Fibroblast of the aortic adventitia (primary cell): ENCODE results near the gene SYNJ2. TPM values are rescaled to one million over a fixed set of nuclear protein-coding genes. Genes with fewer than 3 reads are reported as not detected.

Experiments used
- DNase-seq: peaks from one replicate; pipeline ENCODE4 v3.0.0-alpha.2; 2010; ENCODE audit warnings: low read depth
- H3K4me3 ChIP-seq: 2 replicates; pipeline ENCODE4 v1.5.1; 2011; ENCODE audit warnings: low read depth, mild to moderate bottlenecking, control low read depth, low read length, moderate library complexity
- total RNA-seq: library from RNA; depleted of rRNA; stranded (reverse); fragments of >200 nt; gene quantifications from 2 replicates; pipeline ENCODE4 v1.2.3, GENCODE V29; 2012; ENCODE audit warnings: low replicate concordance
- TF ChIP-seq, protein P1 (sequence below): IDR thresholded peaks from 2 replicates; pipeline ENCODE4 v1.5.1; 2011; ENCODE audit warnings: mild to moderate bottlenecking, low read length, control low read depth, inconsistent platforms; ENCODE audit not compliant: insufficient read depth

Gene SYNJ2
- total RNA-seq, 1 donor: 73.6 TPM

- no peak for DNase-seq
- TF ChIP-seq, protein P1, sequence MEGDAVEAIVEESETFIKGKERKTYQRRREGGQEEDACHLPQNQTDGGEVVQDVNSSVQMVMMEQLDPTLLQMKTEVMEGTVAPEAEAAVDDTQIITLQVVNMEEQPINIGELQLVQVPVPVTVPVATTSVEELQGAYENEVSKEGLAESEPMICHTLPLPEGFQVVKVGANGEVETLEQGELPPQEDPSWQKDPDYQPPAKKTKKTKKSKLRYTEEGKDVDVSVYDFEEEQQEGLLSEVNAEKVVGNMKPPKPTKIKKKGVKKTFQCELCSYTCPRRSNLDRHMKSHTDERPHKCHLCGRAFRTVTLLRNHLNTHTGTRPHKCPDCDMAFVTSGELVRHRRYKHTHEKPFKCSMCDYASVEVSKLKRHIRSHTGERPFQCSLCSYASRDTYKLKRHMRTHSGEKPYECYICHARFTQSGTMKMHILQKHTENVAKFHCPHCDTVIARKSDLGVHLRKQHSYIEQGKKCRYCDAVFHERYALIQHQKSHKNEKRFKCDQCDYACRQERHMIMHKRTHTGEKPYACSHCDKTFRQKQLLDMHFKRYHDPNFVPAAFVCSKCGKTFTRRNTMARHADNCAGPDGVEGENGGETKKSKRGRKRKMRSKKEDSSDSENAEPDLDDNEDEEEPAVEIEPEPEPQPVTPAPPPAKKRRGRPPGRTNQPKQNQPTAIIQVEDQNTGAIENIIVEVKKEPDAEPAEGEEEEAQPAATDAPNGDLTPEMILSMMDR: no peak
- H3K4me3 ChIP-seq: no peak overlapping the region
Measured at GRCh38 chr6:158061361-158061708, 79.7 kb downstream of the SYNJ2 start.

GRCh38 chr6:158061709-158062461, 80.2 kb downstream of the SYNJ2 start:
- no peak overlapping the region for H3K4me3 ChIP-seq
- no peak for DNase-seq
- TF ChIP-seq, protein P1: no peak

DNA sequence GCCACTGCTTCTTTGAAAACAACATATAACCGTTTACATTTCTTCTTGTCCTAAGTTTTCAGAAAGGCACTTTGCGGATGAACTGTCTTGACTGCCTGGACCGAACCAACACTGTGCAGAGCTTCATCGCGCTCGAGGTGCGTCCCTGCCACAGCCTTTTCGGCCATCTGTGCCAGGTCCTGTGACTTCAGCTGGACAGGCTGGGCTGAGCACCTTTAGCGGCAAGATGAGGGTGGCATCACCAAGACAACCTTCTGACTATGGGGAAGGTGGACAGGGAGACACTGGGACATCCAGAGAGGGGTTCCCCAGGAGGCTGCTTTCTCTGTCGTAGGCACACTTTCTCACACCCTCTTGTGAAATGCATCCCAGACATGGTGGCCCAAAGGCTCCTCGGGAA, 82.1 kb downstream of the SYNJ2 start:
- TF ChIP-seq, protein P1: no peak
- no peak for DNase-seq
- H3K4me3 ChIP-seq: no peak overlapping the region

DNA sequence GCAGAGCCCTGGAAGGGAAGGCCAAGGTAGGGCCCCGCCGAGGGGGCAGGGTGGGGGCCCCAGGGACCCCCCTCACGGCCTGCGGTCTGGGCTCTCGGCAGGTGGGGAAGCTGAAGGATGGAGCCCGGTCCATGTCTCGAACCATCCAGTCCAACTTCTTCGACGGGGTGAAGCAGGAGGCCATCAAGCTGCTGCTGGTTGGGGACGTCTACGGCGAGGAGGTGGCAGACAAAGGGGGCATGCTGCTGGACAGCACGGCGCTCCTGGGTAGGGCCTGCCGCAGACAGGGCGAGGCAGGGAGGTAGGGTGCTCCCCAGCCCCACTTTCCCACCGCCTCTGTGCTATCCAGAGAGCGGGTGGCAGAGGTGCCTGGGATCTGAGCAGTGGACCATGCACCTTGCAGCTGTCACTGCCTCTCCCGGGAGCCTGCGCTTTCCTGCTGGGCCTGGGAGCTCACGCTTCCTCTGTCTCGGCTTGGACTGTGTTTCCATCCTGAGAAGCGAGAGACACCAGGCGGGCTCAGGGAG, 83.1 kb downstream of the SYNJ2 start:
- TF ChIP-seq, protein P1: no peak
- H3K4me3 ChIP-seq: no peak overlapping the region
- no peak for DNase-seq

GRCh38 chr6:158066136-158066781, 84.6 kb downstream of the SYNJ2 start:
- DNase-seq: no peak
- H3K4me3 ChIP-seq: no peak overlapping the region
- TF ChIP-seq, protein P1: no peak

GRCh38 chr6:158067436-158068015, 85.9 kb downstream of the SYNJ2 start:
- TF ChIP-seq, protein P1: no peak
- DNase-seq: no peak
- no peak overlapping the region for H3K4me3 ChIP-seq
